ENCODE data around the gene AGAP4.
"Not testable (repeated sequence)": the region's sequence is repeated elsewhere in the genome, so short reads cannot be mapped to it uniquely, and the experiment has no call there.

AGAP4 gene

GRCh38 chr10:45847400-45847799 lies at the start of gene AGAP4:
AGAP4 (minus strand) TSS chr10:45847500; CDS start chr10:45847347, 153 bp downstream.
- DNase-seq, result not testable (repeated sequence)

GRCh38 chr10:45890721-45891120 lies 43.4 kb upstream of the AGAP4 start:
- DNase-seq, result peak; percentile 1

- DNase-seq, result not testable (repeated sequence)
Measured at GRCh38 chr10:45889539-45890230, 42.4 kb upstream of the AGAP4 start.

DNA sequence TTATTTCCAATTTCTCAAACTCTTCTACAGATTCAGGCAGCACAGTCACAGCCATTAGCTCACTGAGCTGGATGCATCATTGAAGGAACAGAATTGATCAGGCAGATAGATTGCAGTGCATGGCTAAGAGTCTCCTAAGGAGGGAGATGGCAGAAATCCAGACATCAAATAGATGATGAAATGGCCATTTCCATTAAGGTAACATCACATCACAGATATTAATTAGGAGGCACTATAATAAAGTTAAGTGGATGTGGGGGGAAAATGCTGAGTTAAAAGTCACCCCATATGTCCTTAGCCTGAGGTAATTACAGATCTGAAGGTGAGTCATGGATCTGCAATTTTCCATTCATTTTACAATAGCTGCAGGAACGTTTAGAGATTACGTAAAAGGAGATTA lies 35.6 kb upstream of the AGAP4 start:
- DNase-seq, result not testable (repeated sequence)

GRCh38 chr10:45865404-45865803 lies 18.1 kb upstream of the AGAP4 start:
- DNase-seq, result not testable (repeated sequence)

DNA sequence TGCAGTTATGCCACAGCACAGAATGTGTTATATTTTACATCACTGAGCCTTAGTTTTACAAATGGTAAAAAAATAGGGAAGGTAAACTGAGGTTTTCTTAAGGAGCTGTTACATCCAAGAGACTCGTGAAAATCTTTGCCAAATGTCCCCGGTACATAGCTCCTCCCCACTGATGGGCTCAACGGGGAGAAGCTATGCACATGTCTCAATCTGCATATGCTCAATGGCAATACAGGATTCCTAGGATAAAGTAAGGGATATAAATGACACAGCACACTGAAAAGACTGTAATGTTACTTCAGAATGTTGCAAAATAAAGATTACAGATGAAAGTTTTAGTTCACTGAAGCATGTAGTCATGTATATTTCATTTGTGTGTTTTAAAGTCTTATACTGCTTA lies 17.0 kb upstream of the AGAP4 start:
- DNase-seq, result not testable (repeated sequence)

DNA sequence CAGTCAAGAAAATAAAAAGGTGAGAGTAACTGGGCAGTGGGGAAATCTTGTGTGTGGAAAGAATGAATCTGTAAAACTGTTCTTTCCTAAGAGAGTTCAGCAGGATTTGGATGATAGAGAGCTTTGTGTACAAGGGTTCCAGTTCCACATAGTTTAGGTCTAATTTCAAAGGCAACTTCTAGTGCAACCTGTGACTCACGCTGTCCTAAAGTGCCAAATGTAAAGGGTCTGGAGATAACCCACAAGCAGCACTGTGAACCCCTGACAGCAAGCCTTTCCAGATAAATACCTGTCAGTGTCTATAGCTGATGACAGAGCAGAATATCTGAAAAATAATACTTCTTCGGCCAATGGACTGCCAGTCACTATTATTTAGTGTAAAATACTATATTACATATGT lies 16.3 kb upstream of the AGAP4 start:
- not testable (repeated sequence) for DNase-seq

DNA sequence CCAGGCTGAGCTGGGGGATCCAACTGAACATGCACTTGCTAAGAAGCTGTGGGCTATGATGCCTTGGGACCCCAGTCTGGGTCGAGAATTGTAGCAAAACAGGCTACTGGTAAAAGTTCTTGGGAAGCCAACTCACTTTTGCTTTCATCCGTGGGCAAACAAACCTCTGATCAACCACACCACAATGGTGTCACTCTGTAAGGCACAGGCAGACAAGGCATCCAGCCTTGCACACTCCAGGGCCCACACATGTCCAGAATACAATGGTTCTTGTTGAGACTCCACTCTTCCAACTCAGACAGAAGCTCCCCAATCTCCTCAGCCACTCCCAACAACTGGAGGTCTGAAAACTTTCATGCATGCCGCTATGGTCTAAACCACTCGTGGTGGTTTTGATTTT lies 10.6 kb upstream of the AGAP4 start:
- DNase-seq, result not testable (repeated sequence)

- DNase-seq, result not testable (repeated sequence)
Measured at GRCh38 chr10:45848467-45848866, 1.2 kb upstream of the AGAP4 start.

- not testable (repeated sequence) for DNase-seq
Measured at GRCh38 chr10:45822918-45823317, 24.4 kb downstream of the AGAP4 start.

DNA sequence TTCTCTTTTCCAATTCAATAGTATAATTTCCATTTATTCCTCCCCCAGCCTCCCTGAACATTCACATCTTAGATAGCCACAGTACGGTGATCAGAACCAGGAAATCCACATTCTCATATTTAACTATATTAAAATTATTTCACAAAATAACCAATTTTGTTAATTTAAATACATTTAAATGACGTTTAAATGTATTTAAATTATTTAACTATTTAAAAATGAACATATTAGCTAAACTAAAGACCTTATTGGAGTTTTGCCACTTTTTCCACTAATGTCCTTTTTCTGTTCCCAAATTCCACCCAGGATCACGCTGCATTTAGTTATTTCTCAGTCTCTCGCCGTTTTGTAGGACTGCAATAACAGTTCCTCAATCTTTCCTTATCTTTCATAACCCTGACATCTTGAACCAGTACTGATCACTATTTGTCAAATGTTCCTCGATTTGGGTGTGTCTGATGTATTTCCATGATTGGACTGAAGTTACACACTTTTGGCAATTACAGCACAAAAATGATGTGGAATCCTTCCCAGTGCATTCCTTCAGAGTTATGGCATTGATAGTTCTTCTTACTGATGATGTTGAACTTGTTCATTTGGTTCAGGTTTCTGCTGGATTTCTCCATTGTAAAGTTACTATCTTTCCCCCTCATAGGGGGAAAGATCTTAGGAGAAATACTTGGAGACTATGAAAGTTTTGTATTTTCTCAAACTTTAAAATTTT lies 27.0 kb downstream of the AGAP4 start:
- DNase-seq, result not testable (repeated sequence)

DNA sequence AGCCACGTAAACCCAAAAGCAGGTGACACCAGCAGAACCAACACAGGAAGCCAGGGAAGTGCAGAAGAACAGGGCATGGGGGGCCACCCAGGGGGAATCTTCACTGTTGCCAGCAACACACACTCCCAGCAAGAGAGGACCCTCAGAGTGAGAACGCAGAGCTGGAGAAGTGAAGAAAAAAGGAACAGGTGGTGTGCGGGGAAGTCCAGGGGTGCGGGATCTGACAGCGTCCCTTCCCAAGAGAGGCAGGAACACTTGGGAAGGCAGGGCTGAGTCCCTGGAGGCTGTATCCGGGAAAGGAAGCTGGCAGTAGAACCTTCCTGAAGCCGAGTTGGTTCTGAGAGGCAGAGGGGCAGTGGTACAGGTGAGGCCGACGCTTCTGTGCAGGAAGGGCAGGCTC lies 27.7 kb downstream of the AGAP4 start:
- DNase-seq, result no peak

DNA sequence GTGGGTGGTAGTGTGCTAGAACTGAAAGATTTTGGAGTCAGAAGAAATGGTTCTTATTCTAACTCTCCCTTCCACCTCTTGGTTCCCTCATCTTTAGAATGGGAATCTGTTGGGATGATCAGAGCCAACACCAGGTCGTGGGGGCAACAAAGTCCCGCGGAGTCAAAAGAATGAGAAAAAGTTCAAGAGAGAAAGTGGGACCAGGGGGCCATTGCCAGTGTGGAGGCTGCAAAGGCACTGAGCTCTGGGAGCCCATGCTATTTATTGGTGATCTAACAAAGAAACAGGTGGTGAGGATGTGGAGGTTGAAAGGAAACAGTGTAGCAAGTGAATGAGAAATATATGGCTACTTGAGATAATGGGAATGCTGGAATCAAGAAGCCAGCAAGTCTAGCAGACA lies 29.4 kb downstream of the AGAP4 start:
- no peak for DNase-seq

DNA sequence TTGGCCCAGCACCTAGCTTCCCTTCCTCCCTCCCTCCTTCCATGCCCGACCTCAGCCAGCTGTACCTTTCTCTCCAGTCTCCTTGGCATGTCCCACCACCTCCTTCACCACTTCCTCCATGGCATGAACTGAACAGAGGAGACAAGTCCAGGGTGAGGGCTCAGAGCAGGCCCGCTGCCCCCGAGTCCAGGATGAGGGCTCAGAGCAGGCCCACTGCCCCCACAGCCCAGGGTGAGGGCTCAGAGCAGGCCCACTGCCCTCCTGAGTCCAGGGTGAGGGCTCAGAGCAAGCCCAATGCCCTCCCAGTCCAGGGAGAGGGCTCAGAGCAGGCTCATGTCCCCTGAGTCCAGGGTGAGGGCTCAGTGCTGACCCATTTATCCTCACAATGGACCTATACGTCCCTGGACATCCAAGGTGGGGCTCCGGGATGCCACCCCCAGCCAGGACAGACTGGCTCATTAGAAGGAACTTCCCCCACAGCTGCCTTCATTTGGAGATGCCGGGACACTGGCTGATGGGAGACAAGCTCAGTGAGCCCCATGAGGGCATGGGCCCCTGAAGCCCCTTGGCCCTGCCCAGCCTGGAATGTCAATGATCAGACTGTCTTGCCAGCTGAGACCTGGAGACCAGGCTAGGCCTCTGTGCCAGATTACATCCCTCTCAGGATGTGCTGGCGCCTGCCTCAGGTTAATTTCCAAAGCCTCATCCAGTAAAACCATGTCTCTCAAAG lies 30.0 kb downstream of the AGAP4 start:
- DNase-seq, result no peak

GRCh38 chr10:45814146-45814545 lies 33.2 kb downstream of the AGAP4 start:
- not testable (repeated sequence) for DNase-seq

- not testable (repeated sequence) for DNase-seq
Measured at GRCh38 chr10:45812959-45813358, 34.3 kb downstream of the AGAP4 start.

- no peak for DNase-seq
Measured at GRCh38 chr10:45811075-45811474, 36.2 kb downstream of the AGAP4 start.

- DNase-seq, result no peak
Measured at GRCh38 chr10:45809837-45810236, 37.5 kb downstream of the AGAP4 start.

DNA sequence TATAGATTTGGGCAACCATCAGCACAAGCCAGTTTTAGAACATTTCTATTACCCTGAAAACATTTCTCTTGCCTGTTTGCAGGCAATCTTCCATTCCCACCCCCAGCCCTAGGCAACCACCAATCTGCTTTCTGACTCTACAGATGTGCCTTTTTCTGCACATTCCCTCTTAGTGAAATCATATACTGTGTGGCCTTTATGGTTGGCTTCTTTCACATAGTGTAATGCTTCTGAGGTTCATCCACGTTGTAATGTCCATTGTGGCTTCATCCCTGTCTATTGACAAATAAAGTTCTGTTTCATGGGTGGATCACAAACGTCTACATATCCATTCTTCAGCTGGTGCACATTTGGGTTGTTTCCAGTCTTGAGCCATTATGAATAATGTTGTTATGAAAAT lies 42.3 kb downstream of the AGAP4 start:
- DNase-seq, result not testable (repeated sequence)

DNA sequence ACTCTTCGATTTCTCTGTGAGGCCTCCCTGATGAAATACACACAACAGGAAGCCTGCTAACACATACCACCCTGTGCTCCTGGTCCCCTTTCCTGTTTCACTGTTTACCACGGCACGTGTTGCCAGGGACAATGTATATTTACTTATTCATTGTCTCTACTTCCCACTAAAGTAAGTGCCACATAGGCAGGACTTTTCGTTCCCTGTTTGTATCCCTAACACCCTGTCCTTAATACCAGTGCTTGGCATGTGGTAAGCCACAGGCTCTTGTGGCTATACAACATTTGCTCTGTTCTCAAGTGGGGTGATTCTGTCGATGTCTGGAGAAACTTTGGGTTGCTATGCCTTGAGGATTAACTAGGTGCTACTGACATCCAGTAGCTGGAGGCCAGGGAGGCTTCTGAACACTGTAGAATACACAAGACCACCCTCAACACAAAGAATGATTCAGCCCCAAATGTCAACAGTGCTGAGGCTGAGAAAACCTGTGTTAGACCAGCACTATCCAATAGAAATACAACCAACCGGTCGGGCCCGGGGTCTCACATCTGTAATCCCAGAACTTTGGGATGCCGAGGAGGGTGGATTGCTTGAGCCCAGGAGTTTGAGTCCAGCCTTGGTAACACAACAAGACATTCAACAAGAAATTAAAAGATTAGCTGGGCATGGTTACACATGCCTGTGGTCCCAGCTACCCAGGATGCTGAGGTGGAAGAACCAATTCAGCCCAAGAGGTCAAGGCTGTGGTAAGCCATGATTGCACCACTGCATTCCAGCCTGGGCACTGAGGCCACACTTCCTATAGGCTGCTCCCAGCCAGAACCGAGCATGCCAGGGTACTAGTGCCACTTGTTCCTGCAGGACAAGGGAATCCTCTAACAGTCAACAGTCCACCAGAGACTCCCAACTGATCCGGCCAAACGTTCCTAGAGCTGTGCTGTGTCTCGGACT lies 44.0 kb downstream of the AGAP4 start:
- DNase-seq, result not testable (repeated sequence)

GRCh38 chr10:45794761-45795160 lies 52.5 kb downstream of the AGAP4 start:
- not testable (repeated sequence) for DNase-seq

GRCh38 chr10:45790694-45791426 lies 56.4 kb downstream of the AGAP4 start:
- DNase-seq, result not testable (repeated sequence)
